Fibroblast of lung (primary cell): ENCODE measurements around the gene FOXC1.

Source experiments
- EZH2 ChIP-seq: IDR thresholded peaks from 2 replicates; pipeline ENCODE4 v1.5.1; 2012; ENCODE audit warnings: low read length, control low read depth, mild to moderate bottlenecking; ENCODE audit errors: missing control alignments
- TF ChIP-seq, protein P1 (sequence below), 2 donors: IDR thresholded peaks in 1 of 2; conservative IDR thresholded peaks in 1 of 2; 1 replicate in 1 of 2; 2 replicates in 1 of 2; pipeline ENCODE4 v1.5.1; 2011 to 2012; ENCODE audit warnings: low read length in 2 of 2, control low read depth in 1 of 2, inconsistent platforms in 1 of 2, low read depth in 1 of 2, mild to moderate bottlenecking in 1 of 2

DNA sequence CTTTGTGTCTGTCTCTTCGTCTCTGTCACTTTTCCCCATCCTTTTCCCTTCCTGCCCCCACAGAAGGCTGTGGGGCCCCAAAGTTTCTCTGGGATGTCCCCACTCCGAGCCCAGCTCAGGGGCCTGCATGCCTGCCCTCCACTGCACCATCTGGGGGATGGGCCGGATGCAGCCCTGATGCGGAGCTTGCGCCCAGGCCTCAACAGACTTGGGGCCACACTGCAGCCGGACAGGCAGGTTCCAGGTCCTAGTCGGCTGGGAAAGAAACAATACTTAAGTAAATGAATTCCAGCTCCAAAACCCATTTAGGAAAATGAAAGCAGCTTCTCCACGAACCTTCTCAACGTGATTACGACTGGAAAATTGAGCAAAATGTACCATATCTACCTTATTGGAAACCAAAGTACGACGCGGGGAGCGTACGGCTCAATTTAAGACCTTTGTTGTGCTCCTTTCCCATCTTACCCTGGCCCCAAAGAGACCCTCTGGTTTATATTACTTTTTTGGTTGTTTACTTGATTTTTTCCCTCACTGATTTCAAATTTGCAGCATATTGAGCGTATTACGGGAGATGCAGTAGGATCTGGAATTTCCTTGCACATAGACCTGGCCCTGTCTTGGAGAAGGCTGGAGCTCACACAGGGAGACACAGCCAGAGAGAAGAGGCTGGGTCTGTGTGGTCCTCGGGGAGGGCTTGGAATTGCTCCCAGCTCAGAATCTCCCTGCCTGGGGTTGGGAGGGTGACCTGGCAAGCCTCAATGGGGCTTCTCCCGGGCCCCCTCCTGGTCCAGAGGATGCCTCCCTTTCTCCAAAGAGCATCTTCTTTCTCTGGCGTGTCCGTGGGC, 8.0 kb downstream of the FOXC1 start:
- TF ChIP-seq EZH2: no peak
- TF ChIP-seq, protein P1, sequence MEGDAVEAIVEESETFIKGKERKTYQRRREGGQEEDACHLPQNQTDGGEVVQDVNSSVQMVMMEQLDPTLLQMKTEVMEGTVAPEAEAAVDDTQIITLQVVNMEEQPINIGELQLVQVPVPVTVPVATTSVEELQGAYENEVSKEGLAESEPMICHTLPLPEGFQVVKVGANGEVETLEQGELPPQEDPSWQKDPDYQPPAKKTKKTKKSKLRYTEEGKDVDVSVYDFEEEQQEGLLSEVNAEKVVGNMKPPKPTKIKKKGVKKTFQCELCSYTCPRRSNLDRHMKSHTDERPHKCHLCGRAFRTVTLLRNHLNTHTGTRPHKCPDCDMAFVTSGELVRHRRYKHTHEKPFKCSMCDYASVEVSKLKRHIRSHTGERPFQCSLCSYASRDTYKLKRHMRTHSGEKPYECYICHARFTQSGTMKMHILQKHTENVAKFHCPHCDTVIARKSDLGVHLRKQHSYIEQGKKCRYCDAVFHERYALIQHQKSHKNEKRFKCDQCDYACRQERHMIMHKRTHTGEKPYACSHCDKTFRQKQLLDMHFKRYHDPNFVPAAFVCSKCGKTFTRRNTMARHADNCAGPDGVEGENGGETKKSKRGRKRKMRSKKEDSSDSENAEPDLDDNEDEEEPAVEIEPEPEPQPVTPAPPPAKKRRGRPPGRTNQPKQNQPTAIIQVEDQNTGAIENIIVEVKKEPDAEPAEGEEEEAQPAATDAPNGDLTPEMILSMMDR (conservative IDR thresholded peaks at IDR 0.05 in 1 of 2, IDR thresholded peaks at IDR 0.05 in 1 of 2; ENCODE audit: low read depth in 1 of 2, low read length in 2 of 2): no peak
